Naive thymus-derived CD4-positive, alpha-beta T cell (primary cell): ENCODE data around the gene KCTD7. TPM values are rescaled to one million over a fixed set of nuclear protein-coding genes. Genes with fewer than 3 reads are reported as not detected.

Experiments used
- ATAC-seq: fragments of 150-1000 bp; cut with Tn5 transposase; 2 replicates; pipeline ENCODE4 v1.10.0; 2021; ENCODE audit warnings: mild to moderate bottlenecking, moderate library complexity
- CTCF ChIA-PET: fragments of 350-600 bp; sonication (Branson Sonifier 250); formaldehyde crosslinking; loops from one replicate; lab custom pipeline; 2021; ENCODE audit warnings: antibody characterized with exemption; lab: Charles Lee
- POLR2A ChIA-PET: fragments of 350-600 bp; sonication (Branson Sonifier 250); formaldehyde crosslinking; loops from one replicate; lab custom pipeline; 2021; ENCODE audit warnings: antibody characterized with exemption, inconsistent platforms; lab: Charles Lee
- DNase-seq, 9 donors: peaks; one replicate each; pipeline versions ENCODE4 v3.0.0 to v3.0.0-alpha.2; 2020 to 2022; ENCODE audit warnings: mixed read lengths in 1 of 9
- H3K27ac ChIP-seq: one replicate; pipeline ENCODE4 v1.7.0; 2013; ENCODE audit warnings: mild to moderate bottlenecking, low read depth, low read length, moderate library complexity
- H3K27me3 ChIP-seq, 2 donors: one replicate each; pipeline ENCODE4 v1.7.0; 2013; ENCODE audit warnings: low read length in 2 of 2, mild to moderate bottlenecking in 2 of 2, moderate library complexity in 2 of 2; ENCODE audit not compliant: control insufficient read depth in 2 of 2, insufficient read depth in 2 of 2
- H3K36me3 ChIP-seq, 3 experiments: 1 replicate in 2 of 3; 2 replicates in 1 of 3; pipeline ENCODE4 v1.7.0; 2013; ENCODE audit warnings: low read length in 3 of 3, mild to moderate bottlenecking in 3 of 3, moderate library complexity in 1 of 3; ENCODE audit not compliant: insufficient read depth in 3 of 3, control insufficient read depth in 2 of 3
- H3K4me1 ChIP-seq, 2 donors: one replicate each; pipeline ENCODE4 v1.7.0; 2013; ENCODE audit warnings: low read length in 2 of 2, mild to moderate bottlenecking in 2 of 2, moderate library complexity in 1 of 2; ENCODE audit not compliant: control insufficient read depth in 2 of 2, insufficient read depth in 2 of 2
- H3K4me3 ChIP-seq: 2 replicates; pipeline ENCODE4 v1.7.0; 2013; ENCODE audit warnings: mild to moderate bottlenecking, low read length
- H3K9me3 ChIP-seq, 3 experiments: 1 replicate in 2 of 3; 2 replicates in 1 of 3; pipeline ENCODE4 v1.7.0; 2013; ENCODE audit warnings: low read length in 3 of 3; ENCODE audit not compliant: control insufficient read depth in 2 of 3
- H3K27ac Mint-ChIP-seq, 9 donors: one replicate each; pipeline ENCODE4 v1.8.0; 2020 to 2022; ENCODE audit warnings: mixed read lengths in 9 of 9, mild to moderate bottlenecking in 8 of 9, moderate library complexity in 5 of 9, inconsistent platforms in 2 of 9
- H3K27me3 Mint-ChIP-seq, 5 donors: one replicate each; pipeline ENCODE4 v1.8.0; 2021 to 2022; ENCODE audit warnings: mixed read lengths in 5 of 5, mild to moderate bottlenecking in 1 of 5
- H3K36me3 Mint-ChIP-seq, 5 donors: one replicate each; pipeline ENCODE4 v1.8.0; 2020 to 2022; ENCODE audit warnings: mixed read lengths in 5 of 5, mild to moderate bottlenecking in 3 of 5, inconsistent platforms in 1 of 5
- H3K4me1 Mint-ChIP-seq, 7 donors: one replicate each; pipeline ENCODE4 v1.8.0; 2020 to 2022; ENCODE audit warnings: mixed read lengths in 7 of 7, mild to moderate bottlenecking in 3 of 7, inconsistent platforms in 1 of 7
- H3K4me3 Mint-ChIP-seq, 10 donors: one replicate each; pipeline ENCODE4 v1.8.0; 2020 to 2022; ENCODE audit warnings: mild to moderate bottlenecking in 10 of 10, mixed read lengths in 10 of 10, moderate library complexity in 6 of 10, inconsistent platforms in 2 of 10
- H3K9me3 Mint-ChIP-seq, 11 donors: one replicate each; pipeline ENCODE4 v1.8.0; 2020 to 2022; ENCODE audit warnings: mixed read lengths in 11 of 11, mild to moderate bottlenecking in 4 of 11, inconsistent platforms in 1 of 11, moderate library complexity in 1 of 11
- intact Hi-C, 2 donors: fragments of 100-400 bp; cut with micrococcal nuclease; formaldehyde crosslinking; loops; one replicate each; pipeline ENCODE4 v1.15.1; 2023
- polyA plus RNA-seq, 2 donors: library from polyadenylated mRNA; unstranded; fragments of 300-500 nt; fragmentation: Illumina TruSeq; gene quantifications; one replicate each; pipeline ENCODE4 v1.2.3, GENCODE V29; 2021
- total RNA-seq, 6 experiments: library from RNA in 5 of 6; stranded (reverse) in 5 of 6; gene quantifications; 1 replicate in 5 of 6; 2 replicates in 1 of 6; pipeline ENCODE4 v1.2.3 and lab custom pipeline; 2021 to 2026

KCTD7 gene
- total and polyA plus RNA-seq, 7 experiments from 2014 or later: 10.4 to 43.6 (median 27.0) TPM

- Histone ChIP-seq H3K27ac (no peak overlapping the region), H3K4me1 (no peaks in the 10 kb centered on the region), H3K9me3 (peaks cover 0 to 5% (median 0%) of the 10 kb centered on the region in 3 experiments), H3K36me3 (peaks cover 0 to 6% (median 0%) of the 10 kb centered on the region in 3 experiments), H3K27me3 (no peaks in the 10 kb centered on the region), H3K4me3 (no peak overlapping the region)
- Mint-ChIP-seq H3K4me3 (no peak overlapping the region), H3K4me1 (peaks cover under 1 to 12% (median 5%) of the 10 kb centered on the region in 7 donors), H3K36me3 (peaks cover 0 to 12% (median 0%) of the 10 kb centered on the region in 5 donors), H3K27me3 (no peaks in the 10 kb centered on the region), H3K9me3 (peaks cover 0 to 4% (median 0%) of the 10 kb centered on the region in 11 donors), H3K27ac (peak overlapping the region in 1 of 9 donors; percentile 27)
- intact Hi-C loops: no loop called here
- CTCF ChIA-PET: interaction anchor here (0.9 kb wide), 1 partner anchor 10 kb away, joined by 3 read pairs; no protein-coding TSS in a partner anchor
- ATAC-seq (peak; percentile 18), DNase-seq (no peak)
- POLR2A ChIA-PET: interaction anchor here (0.7 kb wide), 1 partner anchor 45 kb away, joined by 3 read pairs; no protein-coding TSS in a partner anchor
Measured at GRCh38 chr7:66664590-66665293, 36.1 kb downstream of the KCTD7 start.

GRCh38 chr7:66666313-66666952 lies 37.8 kb downstream of the KCTD7 start:
- H3K27me3 Mint-ChIP-seq: no peaks in the 10 kb centered on the region
- peaks cover 0 to 10% (median 0%) of the 10 kb centered on the region in 5 donors for H3K36me3 Mint-ChIP-seq
- intact Hi-C loops: no loop called here
- Histone ChIP-seq H3K27ac (no peak overlapping the region), H3K27me3 (no peaks in the 10 kb centered on the region), H3K36me3 (peaks cover 0 to 6% (median 0%) of the 10 kb centered on the region in 3 experiments), H3K4me3 (no peak overlapping the region), H3K9me3 (peaks cover 0 to 5% (median 0%) of the 10 kb centered on the region in 3 experiments), H3K4me1 (no peaks in the 10 kb centered on the region)
- no peak overlapping the region for H3K4me3 Mint-ChIP-seq
- DNase-seq: no peak
- no peak overlapping the region for H3K27ac Mint-ChIP-seq
- peaks cover 4 to 12% (median 6%) of the 10 kb centered on the region in 7 donors for H3K4me1 Mint-ChIP-seq
- POLR2A ChIA-PET: no interaction called here
- CTCF ChIA-PET: no interaction called here
- peaks cover 0 to 4% (median 0%) of the 10 kb centered on the region in 11 donors for H3K9me3 Mint-ChIP-seq
- ATAC-seq: no peak

- H3K27ac ChIP-seq: no peak overlapping the region
- H3K4me3 ChIP-seq: no peak overlapping the region
- Mint-ChIP-seq H3K4me1 (peaks cover 4 to 12% (median 6%) of the 10 kb centered on the region in 7 donors), H3K9me3 (peaks cover 0 to 4% (median 0%) of the 10 kb centered on the region in 11 donors), H3K27ac (no peak overlapping the region), H3K4me3 (no peak overlapping the region), H3K27me3 (no peaks in the 10 kb centered on the region), H3K36me3 (peaks cover 0 to 10% (median 0%) of the 10 kb centered on the region in 5 donors)
- no peaks in the 10 kb centered on the region for H3K27me3 ChIP-seq
- CTCF ChIA-PET: no interaction called here
- ATAC-seq (no peak), DNase-seq (no peak)
- peaks cover 0 to 5% (median 0%) of the 10 kb centered on the region in 3 experiments for H3K9me3 ChIP-seq
- H3K4me1 ChIP-seq: no peaks in the 10 kb centered on the region
- intact Hi-C loops: no loop called here
- peaks cover 0 to 6% (median 0%) of the 10 kb centered on the region in 3 experiments for H3K36me3 ChIP-seq
- POLR2A ChIA-PET: interaction anchor here (1.5 kb wide), 1 partner anchor 14 kb away, joined by 3 read pairs; no protein-coding TSS in a partner anchor
Measured at GRCh38 chr7:66667023-66667728, 38.5 kb downstream of the KCTD7 start.

- no peaks in the 10 kb centered on the region for H3K9me3 Mint-ChIP-seq
- no peak for ATAC-seq
- Histone ChIP-seq H3K4me3 (no peak overlapping the region), H3K4me1 (no peaks in the 10 kb centered on the region), H3K27me3 (no peaks in the 10 kb centered on the region), H3K9me3 (no peaks in the 10 kb centered on the region), H3K36me3 (peaks cover 0 to 6% (median 0%) of the 10 kb centered on the region in 3 experiments), H3K27ac (no peak overlapping the region)
- POLR2A ChIA-PET: interaction anchor here (1.5 kb wide), 1 partner anchor 13 kb away, joined by 3 read pairs; no protein-coding TSS in a partner anchor
- H3K27ac Mint-ChIP-seq: peak overlapping the region in 1 of 9 donors; percentile 77
- CTCF ChIA-PET: no interaction called here
- H3K4me1 Mint-ChIP-seq: peaks cover 0 to 12% (median 6%) of the 10 kb centered on the region in 7 donors
- intact Hi-C loops: no loop called here
- H3K4me3 Mint-ChIP-seq: no peak overlapping the region
- no peaks in the 10 kb centered on the region for H3K27me3 Mint-ChIP-seq
- DNase-seq: no peak
- H3K36me3 Mint-ChIP-seq: peaks cover 0 to 5% (median 0%) of the 10 kb centered on the region in 5 donors
Measured at GRCh38 chr7:66668112-66668511, 39.4 kb downstream of the KCTD7 start.

- no peaks in the 10 kb centered on the region for H3K4me1 ChIP-seq
- no peaks in the 10 kb centered on the region for H3K27me3 ChIP-seq
- ChIA-PET POLR2A (interaction anchor here (1.5 kb wide), 1 partner anchor 12 kb away, joined by 3 read pairs; no protein-coding TSS in a partner anchor), CTCF (no interaction called here)
- Mint-ChIP-seq H3K4me3 (no peak overlapping the region), H3K27ac (peak overlapping the region in 1 of 9 donors; percentile 76), H3K4me1 (peaks cover 0 to 12% (median 6%) of the 10 kb centered on the region in 7 donors), H3K9me3 (no peaks in the 10 kb centered on the region), H3K27me3 (no peaks in the 10 kb centered on the region), H3K36me3 (peaks cover 0 to 5% (median 0%) of the 10 kb centered on the region in 5 donors)
- no peak overlapping the region for H3K4me3 ChIP-seq
- intact Hi-C loops: no loop called here
- H3K36me3 ChIP-seq: peaks cover 0 to 6% (median 0%) of the 10 kb centered on the region in 3 experiments
- no peak for ATAC-seq
- no peak for DNase-seq
- H3K9me3 ChIP-seq: no peaks in the 10 kb centered on the region
- H3K27ac ChIP-seq: no peak overlapping the region
Measured at GRCh38 chr7:66668677-66669076, 40.0 kb downstream of the KCTD7 start.

- no peaks in the 10 kb centered on the region for H3K9me3 ChIP-seq
- H3K4me1 ChIP-seq: no peaks in the 10 kb centered on the region
- H3K4me3 ChIP-seq: no peak overlapping the region
- peaks cover 0 to 6% (median 0%) of the 10 kb centered on the region in 3 experiments for H3K36me3 ChIP-seq
- intact Hi-C loops: no loop called here
- H3K27me3 ChIP-seq: no peaks in the 10 kb centered on the region
- ChIA-PET POLR2A (no interaction called here), CTCF (no interaction called here)
- H3K4me1 Mint-ChIP-seq: peaks cover 0 to 12% (median 6%) of the 10 kb centered on the region in 7 donors
- ATAC-seq (no peak), DNase-seq (no peak)
- H3K36me3 Mint-ChIP-seq: peaks cover 0 to 5% (median 0%) of the 10 kb centered on the region in 5 donors
- H3K27ac ChIP-seq: no peak overlapping the region
- no peaks in the 10 kb centered on the region for H3K27me3 Mint-ChIP-seq
- H3K27ac Mint-ChIP-seq: peak overlapping the region in 2 of 9 donors; percentile 67 to 76
- H3K9me3 Mint-ChIP-seq: no peaks in the 10 kb centered on the region
- no peak overlapping the region for H3K4me3 Mint-ChIP-seq
Measured at GRCh38 chr7:66669088-66669487, 40.4 kb downstream of the KCTD7 start.
